Measurements from ENCODE around the gene RGMA.
"Not testable (repeated sequence)": the region's sequence is repeated elsewhere in the genome, so short reads cannot be mapped to it uniquely, and the experiment has no call there.

Gene RGMA

DNA sequence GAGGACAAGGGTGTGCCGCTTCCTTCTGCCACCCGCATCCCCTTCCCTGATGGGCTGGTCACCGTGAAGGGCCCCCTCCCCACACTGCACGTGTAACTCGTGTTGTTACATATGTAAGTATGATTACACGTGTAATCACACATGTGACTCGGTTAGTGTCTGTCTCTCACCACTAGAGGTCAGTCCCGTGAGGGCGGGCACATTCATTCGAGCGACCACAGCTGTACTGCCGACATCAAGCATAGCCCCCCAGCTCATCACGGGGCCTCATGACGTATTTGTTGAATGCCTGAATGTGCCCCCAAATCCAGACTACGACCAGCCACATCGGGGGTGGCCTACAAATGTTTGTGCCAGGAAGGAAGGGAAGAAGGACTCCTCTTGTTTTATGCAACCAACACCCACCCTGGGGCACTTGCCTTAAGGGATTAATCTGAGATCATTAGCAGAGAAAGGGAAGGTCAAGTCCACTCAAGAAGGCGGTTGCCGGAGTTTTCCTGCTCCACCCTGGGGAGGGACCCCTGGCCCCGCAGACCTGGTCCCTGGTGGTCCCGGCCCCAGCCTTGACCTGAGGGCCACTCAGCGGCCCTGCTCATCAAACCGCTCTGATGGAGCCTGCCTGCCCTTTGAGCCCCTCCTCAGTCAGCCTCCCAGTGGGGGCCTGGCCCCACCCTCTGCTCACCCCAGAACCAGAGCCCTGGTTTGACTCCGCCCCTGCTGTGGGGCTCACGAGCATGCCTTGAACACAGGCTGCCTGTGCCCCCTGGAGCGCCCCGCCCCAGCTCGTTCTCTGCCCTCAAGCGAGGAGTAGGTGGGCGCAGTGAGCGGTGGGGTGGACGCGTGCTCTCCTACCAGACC is 52.8 kb downstream of the RGMA start:
- FAIRE-seq (peak; percentile 79), DNase-seq (ENCODE audit: low spot score) (peak; percentile 82)

DNA sequence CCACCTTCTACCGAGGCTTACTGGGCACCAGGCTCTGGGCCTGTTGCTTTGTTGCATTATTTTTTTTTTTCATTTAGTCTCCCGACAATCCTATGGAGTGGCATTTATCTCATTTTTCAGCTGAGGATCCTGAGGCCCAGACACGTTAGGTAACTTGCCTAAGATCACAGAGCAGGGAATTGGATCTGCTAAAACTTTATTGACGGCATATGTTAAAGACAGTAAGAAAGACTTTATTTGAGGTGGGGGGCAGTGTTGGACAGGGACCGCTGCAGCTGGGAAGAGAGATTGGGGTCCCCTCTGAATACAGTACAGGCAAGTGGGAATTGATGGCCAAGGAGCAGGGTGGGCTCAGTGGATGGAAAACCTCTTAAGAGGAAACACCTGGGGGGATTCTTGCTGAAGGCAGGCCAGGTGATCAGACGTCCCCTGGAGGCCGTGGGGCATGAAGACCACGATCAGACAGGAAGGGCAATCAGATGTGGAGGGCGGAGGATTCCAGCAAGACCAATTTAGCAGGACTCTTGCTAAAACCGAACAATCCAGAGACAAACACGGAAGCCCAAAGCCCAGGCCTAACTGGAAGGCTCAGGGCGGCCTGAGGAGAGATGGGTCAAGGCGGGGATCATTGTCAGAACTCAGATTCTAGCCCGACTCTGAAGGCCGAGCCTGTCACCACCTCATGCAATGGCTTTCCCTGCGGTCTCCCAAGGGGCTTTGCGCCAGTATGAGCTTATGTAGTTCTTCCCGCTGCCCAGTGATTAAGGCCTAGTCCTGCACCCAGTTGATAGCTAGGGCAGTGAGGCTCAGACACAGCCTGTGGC is 53.7 kb downstream of the RGMA start:
- DNase-seq (ENCODE audit: low spot score) (no peak), FAIRE-seq (no peak)

GRCh38 chr15:93034512-93034911 is 54.5 kb downstream of the RGMA start:
- DNase-seq (ENCODE audit: low spot score) (no peak), FAIRE-seq (no peak)

- no peak for DNase-seq (ENCODE audit: low spot score)
- no peak for FAIRE-seq
These were observed 55.5 kb downstream of the RGMA start for GRCh38 chr15:93033434-93034045.

DNA sequence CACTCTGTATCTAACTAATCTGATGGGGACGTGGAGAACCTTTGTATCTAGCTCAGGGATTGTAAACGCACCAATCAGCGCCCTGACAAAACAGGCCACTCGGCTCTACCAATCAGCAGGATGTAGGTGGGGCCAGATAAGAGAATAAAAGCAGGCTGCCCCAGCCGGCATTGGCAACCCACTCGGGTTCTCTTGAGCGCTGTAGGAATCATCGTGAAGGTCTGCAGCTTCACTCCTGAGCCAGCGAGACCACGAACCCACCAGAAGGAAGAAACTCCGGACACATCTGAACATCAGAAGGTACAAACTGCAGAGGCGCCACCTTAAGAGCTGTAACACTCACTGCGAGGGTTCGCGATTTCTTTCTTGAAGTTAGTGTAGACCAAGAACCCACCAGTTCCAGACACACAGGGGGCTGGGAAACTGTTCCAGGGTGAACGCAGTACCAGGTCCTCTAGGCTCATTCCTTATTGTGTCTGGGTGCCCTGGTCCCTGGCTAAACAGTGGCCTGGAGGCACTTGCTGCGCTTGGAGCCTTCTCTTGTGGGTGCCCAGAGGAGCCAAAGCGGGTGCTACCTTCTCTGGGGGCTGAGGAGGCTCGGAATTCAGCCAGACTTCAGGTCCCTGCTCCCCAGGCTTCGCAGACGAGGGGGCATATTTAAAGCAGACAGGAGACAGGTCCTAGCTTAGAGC is 56.4 kb downstream of the RGMA start:
- not testable (repeated sequence) for DNase-seq (ENCODE audit: low spot score); FAIRE-seq

GRCh38 chr15:93031557-93032384 is 57.2 kb downstream of the RGMA start:
- DNase-seq (ENCODE audit: low spot score); FAIRE-seq: not testable (repeated sequence)

GRCh38 chr15:93031103-93031464 is 57.9 kb downstream of the RGMA start:
- no peak for FAIRE-seq
- DNase-seq (ENCODE audit: low spot score): no peak

- DNase-seq (ENCODE audit: low spot score) (peak; percentile 82), FAIRE-seq (no peak)
These were observed 58.4 kb downstream of the RGMA start for GRCh38 chr15:93030430-93031102.

DNA sequence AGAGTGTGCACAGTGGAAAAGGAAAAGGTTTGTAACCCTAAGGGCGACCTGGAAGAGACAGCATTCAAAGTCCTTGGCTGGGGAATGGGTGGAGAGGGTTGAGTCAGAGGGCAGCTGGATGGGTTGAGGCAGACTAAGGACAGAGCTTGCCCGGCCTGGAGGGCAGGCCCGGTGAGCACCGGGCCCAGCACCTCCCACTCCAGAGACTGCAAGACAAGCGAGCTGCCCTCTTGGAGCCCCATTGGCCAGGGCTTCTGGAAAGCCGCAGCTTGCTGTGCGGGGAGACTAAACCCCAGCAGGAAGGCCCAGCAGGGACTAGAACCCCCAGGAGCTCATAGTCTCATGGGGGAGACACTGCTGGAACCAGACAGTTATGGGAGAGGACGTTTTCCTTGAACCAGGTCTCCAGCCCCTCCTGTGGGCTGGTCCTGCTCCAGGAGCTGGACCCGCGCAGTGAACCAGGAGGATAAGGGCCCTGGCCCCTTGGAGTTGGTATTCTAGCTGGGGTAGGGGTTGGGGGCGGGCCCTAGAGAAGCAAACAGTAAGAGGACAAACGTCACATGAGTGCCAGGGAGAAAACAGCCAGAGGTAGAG is 59.1 kb downstream of the RGMA start:
- DNase-seq (ENCODE audit: low spot score): no peak
- FAIRE-seq: no peak

DNA sequence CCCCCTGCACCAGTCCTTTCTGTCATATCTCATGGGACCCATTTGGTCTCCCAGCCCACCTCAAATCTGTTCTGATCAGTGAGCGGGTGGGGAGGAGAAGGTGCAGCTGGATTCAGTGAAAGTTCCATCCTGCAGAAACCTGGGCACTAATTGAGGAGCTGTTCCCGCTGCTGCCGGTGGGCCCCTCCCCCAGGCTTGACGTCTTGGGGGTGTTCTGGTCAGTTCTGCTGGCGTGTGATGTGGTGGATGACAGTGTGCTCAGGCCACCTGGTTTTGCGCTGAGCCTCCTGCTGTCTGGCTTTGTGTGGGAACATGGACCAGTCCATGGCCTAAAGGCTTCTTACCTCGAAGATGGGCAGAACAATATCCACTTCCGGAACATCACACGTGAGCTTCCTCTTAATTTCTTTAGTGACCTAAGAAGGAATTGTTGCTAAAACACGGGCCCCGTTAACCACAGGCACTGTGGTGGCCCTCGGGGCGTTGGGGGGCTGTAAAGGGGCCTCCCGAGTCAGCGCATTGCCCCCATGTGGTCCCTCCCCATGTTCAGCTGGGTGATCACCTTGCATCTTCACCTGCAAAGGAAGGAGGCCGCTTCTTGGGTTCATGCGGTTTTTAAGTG is 59.7 kb downstream of the RGMA start:
- DNase-seq (ENCODE audit: low spot score) (no peak), FAIRE-seq (no peak)

DNA sequence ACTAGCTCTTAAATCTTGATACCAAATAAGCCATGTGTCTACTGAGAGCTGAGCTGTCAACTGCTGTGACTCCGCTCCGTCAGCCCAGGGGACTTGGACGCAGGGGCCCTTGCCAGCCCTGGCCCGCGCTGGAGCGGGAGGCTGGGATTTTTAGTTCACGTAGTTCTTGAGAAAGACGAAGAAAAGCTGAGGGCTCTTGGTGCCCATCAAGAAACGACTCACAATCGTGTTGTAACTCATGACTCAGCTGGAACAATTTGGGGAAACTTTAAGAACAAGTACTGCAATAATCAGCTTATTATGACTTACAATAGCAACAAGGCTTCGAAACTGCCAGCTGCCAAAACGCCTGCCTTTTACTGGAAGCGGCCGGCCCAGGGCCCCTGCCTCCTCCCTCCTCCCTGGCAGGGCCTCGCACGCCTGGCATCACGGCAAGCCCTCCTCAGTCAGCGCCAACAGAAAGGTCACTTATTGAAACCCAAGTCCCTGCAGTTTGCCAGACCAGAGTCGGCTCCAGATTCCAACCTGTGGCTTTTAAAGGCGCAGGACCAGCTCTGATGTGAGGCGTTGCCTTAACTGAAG is 60.3 kb downstream of the RGMA start:
- FAIRE-seq (no peak), DNase-seq (ENCODE audit: low spot score) (no peak)

GRCh38 chr15:93028111-93028631 is 60.8 kb downstream of the RGMA start:
- no peak for FAIRE-seq
- DNase-seq (ENCODE audit: low spot score): no peak

DNA sequence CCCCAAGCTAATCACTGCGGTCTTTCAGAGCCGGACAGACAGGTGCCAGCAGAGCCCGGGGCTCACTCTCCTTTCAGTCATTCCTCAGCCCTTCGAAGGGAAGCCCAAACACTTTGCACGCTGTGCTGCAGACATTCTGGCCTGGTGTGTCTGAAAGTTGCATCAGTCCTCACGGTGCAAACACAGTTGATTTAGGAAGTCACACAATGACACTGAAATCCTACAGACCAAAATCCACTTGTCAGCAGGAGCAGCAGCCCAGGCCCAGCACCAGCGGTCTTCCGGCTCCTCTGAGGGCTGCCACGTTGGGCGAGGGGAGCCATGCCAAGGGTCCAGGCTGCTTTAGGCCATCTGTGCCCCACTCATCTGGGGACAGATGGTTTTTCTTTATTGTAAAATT is 61.6 kb downstream of the RGMA start:
- DNase-seq (ENCODE audit: low spot score) (no peak), FAIRE-seq (no peak)

DNA sequence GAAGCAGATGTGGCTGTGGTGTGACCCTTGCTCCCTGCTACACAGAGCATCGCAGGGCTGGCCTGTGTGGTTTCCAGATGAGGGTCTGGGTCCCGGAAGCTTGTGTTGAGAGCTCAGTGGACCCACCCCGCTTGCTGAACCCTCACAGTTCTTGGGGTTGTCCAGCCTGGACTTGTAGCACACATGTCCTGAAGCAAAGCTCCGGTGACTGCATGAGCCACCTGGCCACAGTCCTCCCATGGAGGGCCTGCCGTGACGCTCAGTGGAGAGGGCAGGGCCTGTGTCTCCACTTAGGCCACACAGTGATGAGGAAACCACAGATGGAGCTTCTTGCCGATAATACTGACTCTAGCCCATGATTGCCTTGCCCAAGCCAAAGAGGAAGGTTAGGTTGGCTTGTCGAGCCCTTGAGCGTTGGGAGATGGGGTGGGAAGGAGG is 62.6 kb downstream of the RGMA start:
- FAIRE-seq (no peak), DNase-seq (ENCODE audit: low spot score) (no peak)

- no peak for DNase-seq (ENCODE audit: low spot score)
- FAIRE-seq: no peak
These were observed 63.4 kb downstream of the RGMA start for GRCh38 chr15:93025625-93025982.

GRCh38 chr15:93024716-93025624 is 64.0 kb downstream of the RGMA start:
- FAIRE-seq: no peak

DNA sequence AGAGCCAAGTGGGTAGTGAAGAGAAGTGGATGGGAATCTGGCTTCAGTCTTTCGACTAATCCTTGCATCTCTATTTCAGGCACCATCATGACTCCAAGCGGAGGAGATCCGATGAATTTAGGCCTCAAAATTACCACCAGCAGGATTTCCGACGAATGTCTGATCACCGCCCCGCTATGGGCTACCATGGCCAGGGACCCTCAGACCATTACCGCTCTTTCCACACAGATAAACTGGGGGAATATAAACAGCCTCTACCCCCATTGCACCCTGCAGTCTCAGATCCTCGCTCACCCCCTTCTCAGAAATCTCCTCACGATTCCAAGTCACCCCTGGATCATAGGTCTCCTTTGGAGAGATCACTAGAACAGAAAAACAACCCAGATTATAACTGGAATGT is 64.7 kb downstream of the RGMA start:
- DNase-seq (ENCODE audit: low spot score) (no peak), FAIRE-seq (no peak)

More at GRCh38 chr15:93024716-93025624, 64.0 kb downstream of the RGMA start:
- DNase-seq (ENCODE audit: low spot score): no peak

All from urothelium cell line (cell line).